Skeletal muscle cell (primary cell): ENCODE results near the gene ATP6V1A.

Source experiments
- DNase-seq: peaks from one replicate; pipeline ENCODE4 v3.0.0-alpha.2; 2010; ENCODE audit warnings: low read depth
- H3K4me3 ChIP-seq: 2 replicates; pipeline ENCODE4 v1.5.1; 2011; ENCODE audit warnings: low read depth, mild to moderate bottlenecking, control low read depth, low read length, moderate library complexity

ATP6V1A gene

GRCh38 chr3:113746548-113747282, at the start of gene ATP6V1A:
ATP6V1A (plus strand) TSS chr3:113747035; CDS start chr3:113778754, 31,719 bp downstream.
- H3K4me3 ChIP-seq: peak within 1 kb of the TSS; percentile 65
- DNase-seq: peak; percentile 80

- H3K4me3 ChIP-seq: peak overlapping the region; percentile 79
- no peak for DNase-seq
These were observed 49.2 kb upstream of the ATP6V1A start for GRCh38 chr3:113697500-113698090.

- no peak for DNase-seq
- no peak overlapping the region for H3K4me3 ChIP-seq
These were observed 48.6 kb upstream of the ATP6V1A start for GRCh38 chr3:113698213-113698742.

- DNase-seq: no peak
- H3K4me3 ChIP-seq: peak overlapping the region; percentile 12
These were observed 47.9 kb upstream of the ATP6V1A start for GRCh38 chr3:113698956-113699355.

GRCh38 chr3:113707835-113708234, 39.0 kb upstream of the ATP6V1A start:
- no peak overlapping the region for H3K4me3 ChIP-seq
- no peak for DNase-seq

GRCh38 chr3:113712129-113712528, 34.7 kb upstream of the ATP6V1A start:
- no peak overlapping the region for H3K4me3 ChIP-seq
- DNase-seq: no peak

- no peak for DNase-seq
- H3K4me3 ChIP-seq: no peak overlapping the region
These were observed 32.1 kb upstream of the ATP6V1A start for GRCh38 chr3:113714702-113715101.

- DNase-seq: no peak
- no peak overlapping the region for H3K4me3 ChIP-seq
These were observed 29.5 kb upstream of the ATP6V1A start for GRCh38 chr3:113717308-113717707.

GRCh38 chr3:113717818-113718217, 29.0 kb upstream of the ATP6V1A start:
- DNase-seq: no peak
- H3K4me3 ChIP-seq: no peak overlapping the region

GRCh38 chr3:113719294-113719693, 27.5 kb upstream of the ATP6V1A start:
- no peak overlapping the region for H3K4me3 ChIP-seq
- no peak for DNase-seq

- no peak for DNase-seq
- no peak overlapping the region for H3K4me3 ChIP-seq
These were observed 27.1 kb upstream of the ATP6V1A start for GRCh38 chr3:113719758-113720157.

- no peak for DNase-seq
- H3K4me3 ChIP-seq: no peak overlapping the region
These were observed 25.2 kb upstream of the ATP6V1A start for GRCh38 chr3:113721636-113722035.

- DNase-seq: no peak
- H3K4me3 ChIP-seq: no peak overlapping the region
These were observed 18.2 kb upstream of the ATP6V1A start for GRCh38 chr3:113728661-113729060.

GRCh38 chr3:113730550-113730949, 16.3 kb upstream of the ATP6V1A start:
- no peak for DNase-seq
- no peak overlapping the region for H3K4me3 ChIP-seq

GRCh38 chr3:113731694-113732093, 15.1 kb upstream of the ATP6V1A start:
- DNase-seq: no peak
- no peak overlapping the region for H3K4me3 ChIP-seq

GRCh38 chr3:113736548-113737089, 10.2 kb upstream of the ATP6V1A start:
- no peak overlapping the region for H3K4me3 ChIP-seq
- DNase-seq: no peak

- H3K4me3 ChIP-seq: no peak overlapping the region
- DNase-seq: no peak
These were observed 5.7 kb upstream of the ATP6V1A start for GRCh38 chr3:113741086-113741485.

- no peak for DNase-seq
- H3K4me3 ChIP-seq: no peak overlapping the region
These were observed 5.2 kb upstream of the ATP6V1A start for GRCh38 chr3:113741620-113742019.

GRCh38 chr3:113743006-113743630, 3.7 kb upstream of the ATP6V1A start:
- H3K4me3 ChIP-seq: no peak overlapping the region
- no peak for DNase-seq
